GM12875 (cell line): ENCODE results near the gene HPCAL4.

Source experiments
- H3K4me3 ChIP-seq: one replicate; pipeline ENCODE4 v1.5.1; 2011; ENCODE audit warnings: low read depth, low read length, control low read depth
- CTCF ChIP-seq: IDR thresholded peaks from 2 replicates; pipeline ENCODE4 v1.5.1; 2011; ENCODE audit warnings: low read depth, mild to moderate bottlenecking, control low read depth, inconsistent platforms, low read length, moderate library complexity, borderline replicate concordance; ENCODE audit not compliant: insufficient read depth

HPCAL4 gene

GRCh38 chr1:39671793-39672550 lies 19.3 kb downstream of the HPCAL4 start, which contains the start of gene NT5C1A:
Gene NT5C1A (minus strand): TSS chr1:39672107. CDS start chr1:39672038, 69 bp downstream.
- peak within 1 kb of the TSS; percentile 51 for H3K4me3 ChIP-seq
- TF ChIP-seq CTCF = no peak

GRCh38 chr1:39671433-39671792 lies 19.8 kb downstream of the HPCAL4 start:
- TF ChIP-seq CTCF = no peak
- H3K4me3 ChIP-seq = peak overlapping the region; percentile 51

- no peak for TF ChIP-seq CTCF
- no peak overlapping the region for H3K4me3 ChIP-seq
These were observed 20.5 kb downstream of the HPCAL4 start for GRCh38 chr1:39670689-39671088.

DNA sequence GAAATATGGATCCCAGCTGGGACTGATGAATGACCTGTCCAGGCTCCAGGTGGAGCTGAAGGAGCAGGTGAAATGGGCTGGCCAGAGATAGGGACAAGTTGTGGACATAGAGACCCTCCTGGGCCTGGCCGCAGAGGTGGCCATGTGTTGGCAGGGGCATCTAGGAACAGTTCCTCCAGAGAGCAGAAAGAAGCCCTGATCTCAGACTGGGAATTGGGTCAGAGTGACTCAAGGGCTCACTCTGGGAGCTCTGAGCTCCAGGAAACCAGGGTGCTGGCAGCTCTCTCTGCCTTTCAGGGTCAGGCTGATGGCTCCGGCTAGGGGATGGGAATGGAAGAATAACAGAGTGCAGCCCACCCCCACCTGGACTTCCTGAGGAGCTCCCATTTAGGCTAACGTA lies 22.3 kb downstream of the HPCAL4 start:
- H3K4me3 ChIP-seq = no peak overlapping the region
- TF ChIP-seq CTCF = no peak

- no peak for TF ChIP-seq CTCF
- no peak overlapping the region for H3K4me3 ChIP-seq
These were observed 23.1 kb downstream of the HPCAL4 start for GRCh38 chr1:39668111-39668510.

DNA sequence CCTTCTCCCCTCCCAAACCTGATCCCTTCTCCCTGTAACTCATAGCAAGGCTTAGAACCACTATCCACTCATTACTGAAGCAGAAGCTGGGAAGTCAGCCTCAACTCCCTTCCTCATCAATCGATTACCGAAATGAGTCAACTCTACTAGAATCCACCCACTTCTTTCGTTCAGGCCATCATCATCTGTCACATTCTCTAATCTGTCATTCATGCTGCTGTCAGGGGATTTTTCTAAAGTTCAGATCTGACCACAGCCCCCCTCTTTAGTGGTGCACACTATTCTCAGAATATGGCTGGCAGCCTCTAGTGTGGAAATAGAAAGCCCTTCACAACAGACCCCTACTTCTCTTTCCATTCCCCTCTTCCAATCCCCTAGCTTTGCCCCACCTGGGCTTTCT lies 24.5 kb downstream of the HPCAL4 start:
- TF ChIP-seq CTCF = no peak
- H3K4me3 ChIP-seq = no peak overlapping the region

- H3K4me3 ChIP-seq = no peak overlapping the region
These were observed 27.7 kb downstream of the HPCAL4 start for GRCh38 chr1:39663559-39663958.

More at GRCh38 chr1:39663559-39663958, 27.7 kb downstream of the HPCAL4 start:
- no peak for TF ChIP-seq CTCF
